ENCODE data around the gene RNF157.

GRCh38 chr17:76135810-76136188 lies 104.5 kb downstream of the RNF157 start:
- TF ChIP-seq POLR2AphosphoS5 (IDR thresholded peaks at IDR 0.05; ENCODE audit: insufficient read depth in 1 of 2, low read depth in 1 of 2) (no peak), POLR2A (IDR thresholded peaks at IDR 0.05) (no peak)
